Retinal pigment epithelial cell (primary cell): ENCODE measurements around the gene NUP188.

Source experiments
- DNase-seq: peaks from one replicate; pipeline ENCODE4 v3.0.0-alpha.2; 2010; ENCODE audit warnings: low read depth
- H3K4me3 ChIP-seq: 2 replicates; pipeline ENCODE4 v1.5.1; 2011; ENCODE audit warnings: mild to moderate bottlenecking, low read length, control low read depth, moderate library complexity
- TF ChIP-seq, protein P1 (sequence below): conservative IDR thresholded peaks from 2 replicates; pipeline ENCODE4 v1.5.1; 2011; ENCODE audit warnings: low read depth, low read length, control low read depth, inconsistent platforms

The NUP188 gene

GRCh38 chr9:129036923-129037766 is 89.6 kb downstream of the NUP188 start:
- DNase-seq: no peak
- peak overlapping the region; percentile 92 for H3K4me3 ChIP-seq
- TF ChIP-seq, protein P1, sequence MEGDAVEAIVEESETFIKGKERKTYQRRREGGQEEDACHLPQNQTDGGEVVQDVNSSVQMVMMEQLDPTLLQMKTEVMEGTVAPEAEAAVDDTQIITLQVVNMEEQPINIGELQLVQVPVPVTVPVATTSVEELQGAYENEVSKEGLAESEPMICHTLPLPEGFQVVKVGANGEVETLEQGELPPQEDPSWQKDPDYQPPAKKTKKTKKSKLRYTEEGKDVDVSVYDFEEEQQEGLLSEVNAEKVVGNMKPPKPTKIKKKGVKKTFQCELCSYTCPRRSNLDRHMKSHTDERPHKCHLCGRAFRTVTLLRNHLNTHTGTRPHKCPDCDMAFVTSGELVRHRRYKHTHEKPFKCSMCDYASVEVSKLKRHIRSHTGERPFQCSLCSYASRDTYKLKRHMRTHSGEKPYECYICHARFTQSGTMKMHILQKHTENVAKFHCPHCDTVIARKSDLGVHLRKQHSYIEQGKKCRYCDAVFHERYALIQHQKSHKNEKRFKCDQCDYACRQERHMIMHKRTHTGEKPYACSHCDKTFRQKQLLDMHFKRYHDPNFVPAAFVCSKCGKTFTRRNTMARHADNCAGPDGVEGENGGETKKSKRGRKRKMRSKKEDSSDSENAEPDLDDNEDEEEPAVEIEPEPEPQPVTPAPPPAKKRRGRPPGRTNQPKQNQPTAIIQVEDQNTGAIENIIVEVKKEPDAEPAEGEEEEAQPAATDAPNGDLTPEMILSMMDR: peak; percentile 7

DNA sequence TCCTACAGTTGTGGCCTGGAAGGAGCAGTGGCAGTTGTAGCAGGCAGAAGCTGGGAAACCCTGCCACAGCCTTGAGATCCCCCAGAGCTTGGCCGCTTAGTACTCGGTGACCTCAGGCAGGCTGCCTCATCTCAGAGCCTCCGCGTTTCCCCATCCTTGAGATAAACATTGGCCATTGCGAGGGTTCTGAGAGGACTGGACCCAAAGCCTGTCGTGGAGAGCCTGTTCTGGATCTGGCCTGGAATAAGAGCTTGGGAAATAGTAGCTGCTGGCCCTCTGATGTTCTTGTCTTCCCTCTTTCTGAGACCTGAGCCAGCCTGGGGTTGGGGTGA is 90.2 kb downstream of the NUP188 start:
- no peak for DNase-seq
- peak overlapping the region; percentile 92 for H3K4me3 ChIP-seq
- TF ChIP-seq, protein P1: no peak

GRCh38 chr9:129038109-129038852 is 90.8 kb downstream of the NUP188 start:
- H3K4me3 ChIP-seq: no peak overlapping the region
- TF ChIP-seq, protein P1: no peak
- no peak for DNase-seq

- TF ChIP-seq, protein P1: no peak
- no peak for DNase-seq
- H3K4me3 ChIP-seq: no peak overlapping the region
Observed at GRCh38 chr9:129040113-129040643, 92.7 kb downstream of the NUP188 start.

DNA sequence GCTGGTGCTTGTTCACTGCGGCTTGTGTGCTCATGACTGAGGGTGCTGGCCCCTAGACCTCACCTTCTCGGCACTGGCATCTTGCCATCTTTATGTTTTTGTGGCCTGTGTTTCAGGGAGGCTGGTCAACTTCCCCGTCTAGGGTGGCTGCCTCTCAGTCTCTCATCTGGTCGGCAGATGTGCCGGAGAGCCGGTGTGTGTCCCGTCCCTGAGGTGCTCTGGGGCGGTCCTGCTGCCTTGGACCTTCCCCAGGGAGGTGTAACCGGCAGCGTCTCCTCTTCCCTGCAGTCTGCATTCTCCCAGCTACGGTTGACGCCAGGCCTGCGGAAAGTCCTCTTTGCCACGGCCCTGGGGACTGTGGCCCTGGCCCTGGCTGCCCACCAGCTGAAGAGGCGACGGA is 94.5 kb downstream of the NUP188 start:
- no peak overlapping the region for H3K4me3 ChIP-seq
- DNase-seq: no peak
- TF ChIP-seq, protein P1: no peak

DNA sequence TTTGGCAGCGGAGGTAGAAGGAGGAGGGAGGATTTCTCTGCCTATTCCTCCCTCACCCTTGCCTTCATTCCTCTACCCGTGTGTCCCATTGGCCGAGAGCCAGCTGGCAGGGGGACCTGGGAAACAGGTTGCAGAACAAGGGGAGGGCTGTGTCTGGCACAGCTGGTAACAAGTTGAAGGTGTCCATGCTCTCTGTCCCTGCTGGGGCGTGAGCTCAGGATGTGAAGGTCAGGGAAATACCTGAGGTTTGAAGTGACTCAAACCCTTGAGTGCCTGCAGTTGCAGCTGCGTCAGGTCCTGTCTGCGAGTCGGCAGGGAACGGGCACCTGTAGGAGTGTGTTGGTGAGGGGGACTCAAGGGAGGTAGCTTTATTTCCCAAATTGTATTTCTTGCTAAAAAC is 105.1 kb downstream of the NUP188 start:
- TF ChIP-seq, protein P1: no peak
- H3K4me3 ChIP-seq: no peak overlapping the region
- no peak for DNase-seq
